HG02938 (cell line): ENCODE measurements around the gene FBXL16.

Experiments used
- ATAC-seq: cut with Tn5 transposase; IDR thresholded peaks from one replicate; pipeline ENCODE4 v1.9.1; 2021; ENCODE audit warnings: mild to moderate bottlenecking, moderate library complexity; ENCODE audit not compliant: unreplicated experiment

Gene FBXL16

DNA sequence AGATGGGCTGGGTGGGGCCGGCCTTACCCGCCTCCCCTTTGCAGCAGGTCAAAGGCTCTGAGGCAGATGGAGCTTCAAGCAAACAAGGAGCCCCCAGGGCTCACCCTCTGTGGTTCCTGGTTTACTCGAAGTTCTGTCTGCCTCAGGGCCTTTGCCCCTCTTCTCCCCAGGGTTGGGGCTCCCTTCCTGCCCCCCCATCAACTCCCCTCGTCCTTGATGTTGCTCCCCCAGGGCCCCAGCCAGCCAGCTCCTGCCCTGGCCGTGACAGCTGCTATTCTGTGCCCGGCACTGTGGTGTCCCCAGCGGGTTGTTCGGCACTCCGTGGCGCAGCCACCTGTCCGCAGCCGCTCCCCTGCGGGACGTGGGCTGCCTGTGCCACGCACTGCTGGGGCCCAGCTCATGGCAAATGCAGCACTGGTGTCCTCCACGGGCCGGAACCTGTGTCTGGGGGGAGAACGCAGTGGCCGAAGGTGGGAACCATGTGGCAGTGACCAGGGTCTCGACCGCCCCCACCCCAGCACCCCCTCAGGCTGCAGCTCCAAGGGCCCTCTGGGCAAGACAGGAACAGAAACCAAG lies 5.0 kb upstream of the FBXL16 start:
- ATAC-seq, result no peak

DNA sequence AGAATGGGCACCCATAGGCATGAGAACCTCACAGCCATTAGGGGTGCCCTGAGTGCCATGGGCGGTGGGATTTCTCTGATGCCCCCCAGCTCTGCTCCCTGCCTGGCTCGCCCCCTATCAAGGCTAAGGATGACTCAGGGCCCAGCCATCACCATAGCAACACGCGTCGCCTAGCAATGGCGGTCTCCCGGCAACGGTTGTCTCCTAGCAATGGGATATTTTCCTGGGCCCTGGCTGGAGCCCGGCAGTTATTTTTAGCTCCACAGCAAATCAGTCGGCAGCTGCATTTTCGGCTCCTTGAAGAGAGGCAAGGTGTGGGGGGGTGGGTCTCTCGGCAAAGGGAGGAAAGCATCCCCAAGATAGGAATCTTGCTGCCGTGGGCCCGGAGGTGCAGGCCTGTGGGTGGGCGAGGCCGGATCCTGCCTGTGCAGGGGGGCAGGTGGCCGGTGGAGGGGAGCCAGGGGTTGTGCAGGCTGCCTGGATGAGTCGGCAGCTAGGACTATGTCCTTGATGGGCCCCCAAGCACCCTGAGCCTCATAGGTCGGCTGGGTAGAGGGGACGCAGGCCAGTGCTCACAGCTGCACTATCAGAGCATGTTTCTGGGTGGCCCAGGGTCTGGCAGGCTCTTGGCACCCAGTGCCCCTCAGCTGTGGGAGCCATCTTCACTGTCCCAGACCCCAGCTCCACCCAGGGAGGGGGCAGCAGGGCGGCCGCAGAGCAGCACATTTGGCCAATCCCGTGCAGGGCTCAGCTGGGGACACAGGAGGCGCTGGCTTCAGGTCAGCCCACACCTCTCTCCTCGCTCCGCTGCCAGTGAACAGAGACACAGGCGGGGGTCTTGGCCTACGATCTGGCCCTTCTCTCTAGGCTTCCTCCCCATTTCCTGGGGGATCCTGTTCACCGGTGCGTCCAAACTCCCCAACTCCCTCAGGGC lies 4.2 kb upstream of the FBXL16 start:
- ATAC-seq, result no peak

DNA sequence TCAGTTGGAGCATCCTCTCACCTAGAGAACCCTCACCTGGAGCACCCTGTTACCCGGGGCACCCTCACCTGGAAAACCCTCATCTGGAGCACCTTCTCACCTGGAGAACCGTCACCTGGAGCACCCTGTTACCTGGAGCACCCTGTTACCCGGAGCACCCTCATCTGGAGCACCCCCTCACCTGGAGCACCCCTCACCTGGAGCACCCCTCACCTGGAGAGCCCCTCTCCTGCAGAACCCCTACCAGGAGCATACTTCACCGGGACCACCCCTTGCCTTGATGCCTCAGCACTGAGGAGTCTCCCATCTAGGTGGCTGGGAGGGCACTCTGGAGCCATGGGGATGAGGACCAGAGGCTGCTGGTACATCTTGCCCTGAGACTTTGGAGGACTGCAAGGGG lies 3.4 kb upstream of the FBXL16 start:
- no peak for ATAC-seq

DNA sequence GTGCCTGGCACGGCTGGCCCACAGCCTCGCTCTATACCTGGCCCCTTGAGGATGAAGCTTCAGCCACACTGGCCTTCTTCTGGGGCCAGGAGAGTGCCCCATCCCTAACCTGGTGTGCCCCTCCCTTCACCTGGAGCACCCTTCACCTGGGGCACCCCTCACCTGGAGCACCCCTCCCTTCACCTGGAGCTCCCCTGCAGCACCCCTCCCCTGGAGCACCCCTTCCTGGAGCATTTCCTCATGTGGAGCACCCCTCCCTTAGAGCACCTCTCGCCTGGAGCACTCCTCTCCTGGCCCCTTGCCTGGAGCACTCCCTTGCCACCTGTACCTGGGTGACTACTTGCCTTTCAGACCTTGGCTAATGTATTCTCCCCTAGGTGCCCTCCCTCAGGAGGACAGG lies 2.4 kb upstream of the FBXL16 start:
- no peak for ATAC-seq

DNA sequence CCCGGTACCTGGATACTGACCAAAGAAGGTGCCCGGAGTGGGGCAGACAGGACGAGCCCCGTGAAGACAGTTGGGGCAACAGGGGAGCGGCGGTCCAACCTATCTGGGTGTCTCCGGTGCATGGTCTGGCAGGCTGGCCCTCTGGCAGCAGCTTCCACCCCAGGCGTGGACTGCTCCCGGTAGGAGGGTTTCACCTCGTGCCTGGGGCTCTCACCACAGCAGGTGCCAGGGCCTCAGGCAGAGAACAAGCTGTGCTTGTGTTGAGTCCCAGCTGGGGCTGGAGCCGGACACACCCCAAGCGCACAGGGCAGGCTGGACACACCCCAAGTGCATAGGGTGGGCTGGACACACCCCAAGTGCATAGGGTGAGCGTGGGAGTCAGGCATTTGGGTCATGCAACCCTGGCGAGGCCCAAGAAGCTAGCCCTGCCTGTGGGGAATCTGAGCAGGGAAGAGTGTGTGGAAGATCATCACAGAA lies 1.5 kb upstream of the FBXL16 start:
- ATAC-seq, result no peak

DNA sequence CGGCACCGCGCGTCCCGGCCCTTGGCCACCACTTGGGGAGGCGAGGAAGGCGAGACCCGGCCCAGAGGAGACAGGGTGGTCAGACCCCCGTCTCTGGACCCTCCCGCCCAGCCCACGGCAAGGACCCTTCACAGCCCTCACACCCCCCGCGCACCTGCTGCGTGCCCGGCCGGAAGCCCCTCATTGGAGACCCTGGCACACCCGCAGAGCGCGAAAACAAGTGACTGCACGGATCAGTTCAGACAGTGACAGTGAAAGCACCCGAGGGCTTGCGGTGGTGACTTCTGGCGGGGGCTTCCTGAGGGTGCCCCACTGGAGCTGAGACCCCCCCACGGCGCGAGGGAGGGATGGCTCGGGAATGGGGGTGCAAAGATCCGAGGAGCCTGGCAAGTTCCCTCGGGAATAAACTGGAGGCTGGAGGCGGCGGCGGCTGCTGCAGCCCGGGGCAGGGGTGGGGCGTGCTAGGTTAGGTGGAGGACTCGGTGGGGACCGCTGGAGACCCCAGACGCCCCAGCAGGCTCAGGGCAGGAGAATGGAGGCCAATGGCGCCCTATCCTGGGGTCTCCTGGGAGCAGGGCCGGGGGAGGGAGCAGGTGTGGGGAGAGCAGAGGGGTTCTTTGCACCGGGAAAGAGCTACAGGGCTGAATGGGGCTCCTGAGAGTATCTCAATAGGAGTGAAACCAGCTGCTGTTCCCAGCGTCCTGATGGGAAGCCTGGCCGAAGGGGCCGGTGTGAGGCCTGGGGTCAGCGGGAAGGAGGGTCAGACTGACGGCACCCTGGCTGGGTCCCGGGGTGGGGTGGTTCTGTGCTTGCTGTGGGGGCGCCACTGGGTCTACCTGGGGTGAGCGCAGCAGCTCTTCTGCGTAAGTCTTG lies 824 bp upstream of the FBXL16 start:
- no peak for ATAC-seq

DNA sequence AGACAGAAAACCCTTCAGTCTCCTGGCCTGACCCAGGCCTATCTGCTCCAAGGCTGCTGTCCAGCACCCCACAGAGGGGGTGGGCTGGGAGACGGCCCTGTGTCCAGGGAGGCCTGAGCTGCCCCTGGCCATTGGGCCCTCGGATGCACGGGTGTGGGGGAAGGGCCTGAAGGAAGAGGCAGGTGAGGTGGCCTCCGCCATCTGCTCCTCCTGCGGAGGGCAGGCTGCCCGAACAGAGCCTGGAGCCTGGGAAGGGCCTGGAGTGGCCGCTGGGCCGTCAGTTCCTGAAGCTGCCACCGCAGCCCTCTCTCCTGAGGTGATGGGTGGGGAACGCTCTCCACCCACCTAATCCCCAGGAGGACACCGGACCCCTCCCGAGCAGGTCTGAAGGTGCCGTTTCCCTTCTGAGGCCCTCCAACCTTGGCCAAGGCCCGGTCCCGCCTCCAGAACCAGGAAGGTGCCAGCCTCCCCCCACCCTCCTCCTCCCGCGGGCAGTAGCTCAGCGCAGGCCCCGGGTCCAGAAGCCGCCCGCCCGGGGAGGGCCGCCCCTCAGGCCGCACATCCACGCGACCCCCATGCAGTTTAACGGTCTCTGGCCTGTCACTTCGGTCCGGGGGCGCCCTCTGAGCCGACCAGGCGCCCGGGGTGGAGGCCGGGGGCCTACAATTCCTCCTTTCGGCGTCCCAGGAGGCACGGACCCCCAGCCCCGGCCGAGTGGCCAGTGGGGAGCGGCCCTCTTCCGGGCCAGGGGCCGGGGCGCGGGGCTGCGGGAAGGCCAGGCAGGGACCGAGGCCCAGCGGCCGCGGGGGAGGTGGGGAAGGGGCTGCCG lies 835 bp downstream of the FBXL16 start:
- no peak for ATAC-seq

DNA sequence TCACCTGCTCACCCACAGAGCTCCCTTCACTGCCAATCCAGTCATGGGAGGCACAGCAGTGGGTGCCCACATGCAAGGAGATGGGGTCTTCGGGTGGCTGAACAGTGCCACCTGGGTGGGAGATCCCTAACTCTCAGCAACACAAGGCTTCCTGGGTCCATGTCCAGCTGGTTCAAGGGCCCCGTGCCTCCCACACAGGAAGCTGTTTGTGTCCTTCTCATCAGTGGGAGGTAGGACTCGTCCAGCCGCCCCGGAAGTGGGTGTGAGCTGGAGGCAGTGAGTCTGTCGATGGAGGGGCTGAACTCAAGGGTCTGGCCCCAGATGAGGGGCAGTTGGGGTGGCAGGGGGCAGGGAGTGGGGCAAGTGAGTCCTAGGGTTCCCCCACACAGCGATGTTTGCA lies 1.6 kb downstream of the FBXL16 start:
- no peak for ATAC-seq

DNA sequence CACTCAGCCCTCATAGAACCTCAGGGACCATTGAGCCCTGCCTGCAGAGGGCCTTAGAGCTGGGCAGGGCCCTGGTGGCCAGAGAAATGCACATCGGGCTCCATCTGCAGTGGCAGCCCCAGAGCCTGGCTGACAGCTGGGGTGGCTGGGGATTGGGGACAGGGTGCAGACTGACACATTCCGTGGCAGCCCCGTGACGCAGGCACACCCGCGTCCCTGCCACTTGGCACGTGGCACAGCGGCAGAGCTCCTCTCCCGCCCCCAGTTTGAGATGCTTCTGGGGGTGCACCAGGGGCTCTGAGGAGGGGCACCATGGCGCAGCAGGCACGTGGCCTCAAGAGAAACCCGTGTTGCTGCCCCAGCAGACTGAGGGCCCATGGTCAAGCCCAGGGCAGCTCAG lies 2.2 kb downstream of the FBXL16 start:
- no peak for ATAC-seq

DNA sequence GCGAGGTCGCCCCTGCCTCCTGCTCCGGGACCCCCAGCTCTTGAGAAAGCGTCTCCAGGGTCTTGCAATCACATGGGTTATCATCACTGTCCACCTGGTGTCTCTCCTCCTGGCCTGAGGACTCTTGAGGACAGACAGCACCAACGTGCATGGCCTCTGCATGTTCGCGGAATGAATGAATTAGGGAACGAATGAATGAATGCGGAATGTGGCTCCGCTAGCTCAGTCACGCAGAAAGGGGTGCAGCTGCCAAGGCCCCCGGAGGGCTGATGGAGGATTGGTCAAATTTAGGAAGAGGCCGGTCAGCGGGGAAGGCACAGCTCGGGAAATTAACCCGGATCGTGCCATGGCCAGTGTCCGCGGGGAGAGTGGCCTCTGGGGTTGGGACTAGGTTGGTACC lies 3.3 kb downstream of the FBXL16 start:
- no peak for ATAC-seq

DNA sequence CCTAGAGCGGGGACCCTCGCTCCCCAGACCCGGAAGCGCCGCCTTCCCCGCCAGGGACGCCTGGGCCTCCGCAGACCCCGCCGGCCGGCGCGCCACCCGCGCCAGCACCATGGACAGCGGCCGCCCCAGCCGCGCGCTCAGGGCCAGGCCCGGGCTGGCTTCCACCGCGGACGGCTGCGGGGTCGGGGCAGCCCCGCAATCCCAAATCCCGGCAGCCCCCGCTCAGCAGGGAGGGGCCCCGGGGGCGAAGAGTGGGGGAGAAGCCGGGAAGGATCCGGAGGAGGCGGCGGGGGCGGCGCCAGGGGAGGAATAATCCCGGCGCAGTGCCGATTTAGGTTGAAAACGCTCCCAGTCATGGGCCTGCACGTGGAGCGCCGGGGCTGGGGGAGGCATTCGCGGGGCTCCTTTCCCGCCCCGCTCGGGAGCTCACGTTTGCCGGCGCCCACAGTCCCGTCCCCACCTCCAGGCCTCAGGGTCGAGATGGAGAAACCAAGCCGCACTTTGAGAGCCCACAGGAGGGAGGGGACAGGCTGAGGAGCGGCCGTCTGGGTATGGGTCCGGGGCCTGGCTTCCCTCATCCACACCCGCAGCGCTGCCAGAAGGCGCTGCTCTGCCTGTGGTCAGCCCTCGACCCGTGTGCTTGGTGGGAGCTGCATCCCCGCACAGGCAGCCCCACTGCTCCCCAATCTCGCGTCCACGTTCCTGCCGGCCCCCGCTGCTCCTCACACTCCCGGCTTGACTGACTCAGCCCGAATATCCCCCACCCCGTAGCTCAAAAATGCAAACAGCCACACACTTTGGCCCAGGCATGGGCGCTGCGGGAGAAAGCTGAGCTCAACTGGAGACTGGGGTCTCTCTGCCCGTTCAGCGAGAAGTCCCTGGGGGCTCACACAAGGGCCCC lies 4.7 kb downstream of the FBXL16 start:
- ATAC-seq, result no peak

DNA sequence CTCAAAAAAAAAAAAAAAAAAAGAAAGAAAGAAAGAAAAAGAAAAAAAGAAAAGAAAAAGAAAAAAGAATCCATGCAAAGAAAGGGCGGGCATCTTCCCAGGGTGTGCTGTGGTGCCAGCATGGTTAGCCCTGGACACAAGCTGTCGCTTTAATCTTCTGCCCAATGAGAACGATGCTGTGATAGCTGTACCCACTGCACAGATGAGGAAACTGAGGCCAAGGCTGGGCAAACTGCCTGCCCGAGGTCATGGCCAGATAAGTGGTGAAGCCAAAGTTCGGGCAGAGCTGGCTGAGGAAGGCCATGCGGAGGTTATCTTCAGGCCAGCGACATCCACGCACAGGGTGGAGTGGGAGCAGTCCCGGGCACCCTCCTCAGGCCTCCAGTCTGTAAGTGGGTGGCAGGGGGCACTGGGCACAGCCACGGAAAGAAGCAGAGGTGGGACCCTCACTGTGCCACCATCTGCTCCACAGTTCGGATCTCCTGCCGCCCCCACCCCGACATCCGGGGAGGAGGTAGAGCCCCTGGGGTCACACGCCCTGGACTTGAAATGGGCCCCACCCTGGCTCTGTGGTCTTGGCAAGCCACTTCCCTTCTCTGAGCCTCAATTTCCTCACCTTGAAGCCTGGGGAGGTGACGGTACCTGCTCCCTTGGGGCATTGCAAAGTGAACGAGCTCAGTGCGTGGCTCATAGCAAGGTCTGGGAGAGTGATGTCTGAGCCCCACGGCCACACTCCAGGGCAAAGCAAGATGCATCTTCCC lies 6.5 kb downstream of the FBXL16 start:
- ATAC-seq, result no peak

DNA sequence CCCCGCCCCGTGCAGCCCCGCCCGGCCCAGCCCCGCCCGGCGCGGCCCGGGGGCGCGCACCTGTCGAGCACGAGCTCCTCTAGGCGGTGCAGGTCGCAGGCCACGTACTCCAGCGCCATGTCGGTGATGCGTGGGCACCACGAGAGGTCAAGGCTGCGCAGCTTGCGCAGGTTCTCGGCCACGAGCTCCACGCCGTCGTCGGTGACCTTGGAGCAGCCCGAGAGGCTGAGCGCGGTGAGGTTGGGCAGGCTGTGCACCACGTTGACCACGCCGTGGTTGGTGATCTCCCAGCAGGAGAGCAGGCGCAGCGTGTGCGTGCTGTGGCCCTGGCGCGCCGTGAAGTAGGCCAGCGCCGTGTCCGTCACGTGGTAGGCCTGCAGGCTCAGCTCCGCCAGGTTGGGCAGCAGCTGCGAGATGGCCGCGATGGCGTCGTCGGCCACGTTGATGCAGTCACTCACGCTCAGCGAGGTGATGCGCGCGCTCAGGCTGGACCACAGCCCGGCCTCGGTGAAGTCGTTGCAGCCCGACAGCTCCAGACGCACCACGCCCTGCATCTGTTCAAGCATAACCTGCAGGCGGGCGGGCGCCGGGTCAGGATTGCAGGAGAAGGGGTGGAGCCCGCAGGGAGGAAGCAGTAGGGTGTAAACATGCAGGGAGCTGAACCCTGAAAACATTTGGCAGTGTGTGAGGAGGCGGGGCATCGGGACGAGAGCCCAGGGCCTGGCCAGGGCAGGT lies 10.1 kb downstream of the FBXL16 start:
- ATAC-seq, result no peak

DNA sequence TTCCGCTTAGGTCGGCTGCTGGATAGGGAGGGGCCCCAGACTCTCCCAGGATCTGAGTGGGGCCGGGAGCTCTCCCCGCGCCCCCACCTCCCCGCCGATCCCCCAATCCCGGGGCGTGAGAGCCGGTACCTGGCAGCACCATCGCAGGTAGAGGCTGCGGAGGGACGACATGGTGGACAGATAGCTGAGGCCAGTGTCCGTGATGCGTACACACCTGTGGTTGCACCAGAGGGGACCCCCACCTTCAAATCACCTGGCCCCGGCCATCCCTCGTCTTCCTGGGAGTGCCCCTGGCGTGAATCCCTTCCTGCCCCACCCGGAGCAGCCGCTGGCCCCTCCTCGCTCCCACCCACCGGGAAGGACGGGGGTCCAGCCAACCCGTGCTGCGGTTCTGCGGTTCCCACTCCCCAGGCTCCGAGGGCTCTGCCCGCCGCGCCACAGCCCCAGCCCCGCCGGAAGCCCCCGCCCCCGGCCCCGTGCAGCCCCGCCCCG lies 10.7 kb downstream of the FBXL16 start:
- ATAC-seq, result no peak

DNA sequence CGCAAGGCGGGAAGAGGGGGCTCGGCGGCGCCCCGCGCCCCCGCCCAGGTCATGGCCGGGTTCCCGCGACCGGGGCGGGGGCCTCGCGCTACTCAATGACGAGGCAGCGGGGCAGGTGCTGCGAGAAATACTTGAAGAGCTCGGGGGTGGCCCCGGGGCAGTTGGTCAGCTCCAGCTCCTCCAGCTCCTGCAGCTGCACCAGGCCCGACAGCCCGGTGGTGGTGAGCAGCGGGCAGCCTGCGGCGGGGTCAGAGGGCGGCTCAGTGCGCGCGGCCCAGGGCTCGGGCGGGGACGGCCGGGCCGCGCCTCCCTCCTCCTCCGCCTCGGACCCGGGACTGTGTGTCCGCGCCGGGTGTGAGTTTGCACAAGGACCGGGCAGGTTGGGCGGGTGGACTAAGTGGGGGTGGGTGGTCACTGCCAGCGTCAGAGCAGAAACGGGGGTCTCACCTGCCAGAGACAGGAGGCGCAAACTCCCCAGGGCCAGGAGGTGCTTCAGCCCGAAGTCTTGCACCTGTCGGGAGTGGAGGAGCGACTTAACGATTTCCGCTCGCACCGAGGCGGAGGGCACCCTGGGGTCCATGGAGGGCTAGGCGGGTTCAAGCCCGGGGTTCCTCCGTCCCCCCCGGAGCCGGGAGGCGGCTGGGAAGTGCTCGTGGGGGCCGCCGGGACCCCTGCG lies 11.3 kb downstream of the FBXL16 start:
- ATAC-seq, result no peak

DNA sequence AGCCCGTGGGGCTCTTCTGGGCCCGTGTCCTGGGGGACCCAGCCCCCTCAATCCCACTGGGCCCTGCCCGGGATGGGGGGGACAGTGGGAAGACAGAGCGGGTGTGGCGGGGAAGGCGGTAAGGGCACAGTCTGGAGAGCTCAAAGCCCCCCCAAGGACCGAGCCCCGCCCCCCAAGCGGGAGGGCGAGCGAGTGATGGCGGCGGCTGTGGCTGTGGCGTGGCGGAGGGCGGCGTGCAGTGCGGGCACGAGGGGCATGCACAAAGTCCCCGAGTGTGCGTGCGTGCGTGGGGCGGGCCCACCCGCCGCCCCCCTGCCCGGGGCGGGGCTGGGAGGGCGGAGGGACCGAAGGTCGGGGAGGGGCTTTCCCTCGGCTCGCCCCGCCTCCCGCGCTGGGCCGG lies 11.8 kb downstream of the FBXL16 start:
- ATAC-seq, result no peak

DNA sequence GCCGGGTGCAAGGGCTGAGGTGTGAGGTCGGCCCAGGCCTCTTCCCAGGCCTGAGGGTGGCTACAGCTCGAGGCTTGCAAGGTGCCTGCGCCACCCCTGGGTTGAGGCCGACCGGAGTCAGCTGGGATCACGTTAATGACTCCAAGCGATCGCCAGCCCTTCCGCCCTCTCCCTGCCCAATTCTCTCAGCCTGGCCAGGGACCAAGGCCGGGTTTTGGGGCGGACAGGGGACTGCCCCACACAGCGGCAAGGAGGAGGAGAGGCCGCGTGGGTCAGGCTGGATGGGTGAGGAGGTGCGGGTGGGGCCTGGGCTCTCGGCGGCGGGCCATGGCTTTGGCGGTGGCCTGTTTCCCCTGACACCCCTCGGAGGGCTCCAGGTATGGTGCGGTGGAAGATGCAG lies 12.2 kb downstream of the FBXL16 start:
- no peak for ATAC-seq
